GM12865 (cell line): Measurements from ENCODE around the gene OXNAD1.

Experiments
- DNase-seq: peaks from one replicate; pipeline ENCODE4 v3.0.0; 2010; ENCODE audit warnings: low read depth
- H3K4me3 ChIP-seq: 2 replicates; pipeline ENCODE4 v1.5.1; 2011; ENCODE audit warnings: mild to moderate bottlenecking, low read depth, low read length, control low read depth
- TF ChIP-seq, protein P1 (sequence below): IDR thresholded peaks from 2 replicates; pipeline ENCODE4 v1.5.1; 2011; ENCODE audit warnings: low read length, control low read depth, low read depth, inconsistent platforms; ENCODE audit not compliant: insufficient read depth; ENCODE audit errors: missing control alignments

Gene OXNAD1

DNA sequence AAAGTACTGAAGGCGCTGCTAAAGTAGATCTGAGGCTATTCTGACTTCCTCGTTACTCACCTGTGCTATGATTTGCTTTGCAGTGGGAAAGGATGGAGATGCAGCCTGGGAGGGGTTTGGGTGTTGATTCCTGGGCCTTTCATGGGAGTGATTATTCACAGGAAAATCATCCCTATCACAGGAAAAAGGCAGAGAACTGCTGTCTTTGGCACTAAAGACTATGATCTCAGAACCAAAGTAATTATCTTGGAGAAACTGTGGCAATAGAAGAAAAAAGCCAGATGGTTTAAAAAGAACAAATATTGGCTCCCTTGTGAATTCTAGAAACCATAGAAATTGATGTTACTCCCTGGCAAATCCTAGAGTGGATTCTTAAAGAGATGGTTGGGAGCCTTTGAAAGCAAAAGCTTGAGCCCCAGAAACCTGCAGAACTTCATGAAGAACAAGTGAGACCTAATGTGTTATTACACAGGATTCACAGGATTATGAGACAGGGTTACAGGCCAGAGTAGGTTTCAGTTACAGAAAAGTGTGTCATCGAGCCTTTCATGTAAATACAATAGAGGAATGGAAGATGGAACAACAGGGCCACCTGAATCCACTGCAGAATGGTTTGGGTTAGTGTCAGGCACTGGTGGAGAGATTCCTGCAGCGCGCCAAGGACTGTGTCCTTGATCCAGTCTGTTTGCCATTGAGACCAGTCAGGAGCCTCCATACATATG, 85.7 kb downstream of the OXNAD1 start:
- DNase-seq, result no peak
- no peak overlapping the region for H3K4me3 ChIP-seq
- TF ChIP-seq, protein P1, sequence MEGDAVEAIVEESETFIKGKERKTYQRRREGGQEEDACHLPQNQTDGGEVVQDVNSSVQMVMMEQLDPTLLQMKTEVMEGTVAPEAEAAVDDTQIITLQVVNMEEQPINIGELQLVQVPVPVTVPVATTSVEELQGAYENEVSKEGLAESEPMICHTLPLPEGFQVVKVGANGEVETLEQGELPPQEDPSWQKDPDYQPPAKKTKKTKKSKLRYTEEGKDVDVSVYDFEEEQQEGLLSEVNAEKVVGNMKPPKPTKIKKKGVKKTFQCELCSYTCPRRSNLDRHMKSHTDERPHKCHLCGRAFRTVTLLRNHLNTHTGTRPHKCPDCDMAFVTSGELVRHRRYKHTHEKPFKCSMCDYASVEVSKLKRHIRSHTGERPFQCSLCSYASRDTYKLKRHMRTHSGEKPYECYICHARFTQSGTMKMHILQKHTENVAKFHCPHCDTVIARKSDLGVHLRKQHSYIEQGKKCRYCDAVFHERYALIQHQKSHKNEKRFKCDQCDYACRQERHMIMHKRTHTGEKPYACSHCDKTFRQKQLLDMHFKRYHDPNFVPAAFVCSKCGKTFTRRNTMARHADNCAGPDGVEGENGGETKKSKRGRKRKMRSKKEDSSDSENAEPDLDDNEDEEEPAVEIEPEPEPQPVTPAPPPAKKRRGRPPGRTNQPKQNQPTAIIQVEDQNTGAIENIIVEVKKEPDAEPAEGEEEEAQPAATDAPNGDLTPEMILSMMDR, result no peak

- TF ChIP-seq, protein P1, result no peak
- H3K4me3 ChIP-seq, result no peak overlapping the region
- DNase-seq, result no peak
Observed at GRCh38 chr3:16352428-16352827, 87.4 kb downstream of the OXNAD1 start.

DNA sequence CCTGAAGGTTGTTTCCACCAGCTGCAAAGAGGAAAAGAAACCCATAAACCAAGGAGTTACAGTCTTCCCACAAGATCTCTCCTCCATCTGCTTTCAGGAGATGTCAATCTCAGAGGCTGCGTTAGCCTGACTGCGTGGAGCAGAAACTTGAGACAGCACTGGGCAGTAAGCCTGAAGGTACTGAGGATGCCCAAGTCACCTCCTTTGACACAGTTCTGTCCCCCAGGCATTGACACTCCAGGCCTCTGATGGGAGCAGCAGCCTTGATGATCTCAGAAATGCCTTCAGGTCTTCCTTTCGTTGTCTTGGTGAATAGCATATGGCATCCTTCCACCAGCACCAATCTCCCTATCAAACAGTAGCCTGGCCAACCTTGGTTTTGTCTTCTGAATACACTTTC, 89.3 kb downstream of the OXNAD1 start:
- DNase-seq, result no peak
- no peak overlapping the region for H3K4me3 ChIP-seq
- TF ChIP-seq, protein P1, result no peak
